HT-29 (cell line): ENCODE results near the gene ALKBH1. TPM values are rescaled to one million over a fixed set of nuclear protein-coding genes. Genes with fewer than 3 reads are reported as not detected.

ENCODE experiments used
- DNase-seq: peaks from one replicate; pipeline ENCODE4 v3.0.0-alpha.2; 2015; ENCODE audit warnings: low spot score
- small RNA-seq: library from RNA; depleted of rRNA; stranded (forward); fragments of <200 nt; gene quantifications from one replicate; pipeline ENCODE3, GENCODE V24; 2014
- total RNA-seq: library from RNA; depleted of rRNA; stranded (reverse); fragments of >200 nt; shearing (Covaris generic); gene quantifications from 2 replicates; pipeline ENCODE4 v1.2.3, GENCODE V29; 2014; rRNA removed

The ALKBH1 gene
- total RNA-seq, 1 experiment from 2014 or later = 4.6 TPM

DNA sequence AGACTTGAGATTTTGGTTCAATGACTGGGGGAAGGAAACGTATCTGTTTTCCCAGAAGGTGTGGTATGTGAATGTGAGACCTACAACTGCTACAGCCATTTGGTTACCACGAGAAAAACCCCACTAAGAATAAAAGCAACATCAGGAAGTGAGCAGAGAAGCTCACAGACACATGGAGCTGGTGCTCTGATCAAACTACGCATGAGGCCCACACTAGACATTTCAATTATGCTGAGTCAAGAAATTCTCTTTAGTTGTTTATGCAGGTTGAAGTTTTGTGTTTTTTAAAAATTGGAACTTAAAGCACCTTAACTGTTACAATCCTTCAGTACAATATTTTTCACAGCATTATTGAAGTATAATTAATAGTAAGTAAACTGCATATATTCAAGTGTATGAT, 82.5 kb downstream of the ALKBH1 start:
- no peak for DNase-seq

DNA sequence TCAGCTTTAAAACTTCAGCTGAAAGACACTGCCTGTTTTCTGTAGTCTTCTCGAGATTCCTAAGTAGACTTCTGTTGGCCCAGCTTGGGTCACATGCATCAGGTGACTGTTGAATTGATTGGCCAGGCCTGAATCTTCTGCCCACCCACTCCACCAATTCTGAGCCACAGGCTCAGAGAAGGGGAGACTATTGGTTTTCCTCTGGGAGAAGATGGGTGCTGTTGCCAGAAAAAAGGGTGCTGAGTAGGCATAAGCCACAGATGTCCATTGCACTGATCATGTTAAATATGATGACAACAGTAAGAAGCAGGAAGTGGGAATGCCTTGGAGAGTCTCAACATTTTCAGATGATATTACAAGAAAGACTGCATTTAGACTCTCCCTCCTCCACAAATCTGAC, 84.6 kb downstream of the ALKBH1 start:
- DNase-seq = peak; percentile 42

Small RNAs within 50 kb of the gene (small RNA-seq; reads per million reads assigned to genes)
- gene COX6CP11 = not detected

Other genes with a start within 250 kb of the ALKBH1 start
- gene AHSA1, start 249.9 kb downstream of the ALKBH1 start, total RNA-seq = 118 and 124 TPM in 2 replicates
- not detected in 2 replicates for gene ISM2, start 209.2 kb downstream of the ALKBH1 start, total RNA-seq
- gene SPTLC2, start 91.4 kb downstream of the ALKBH1 start, total RNA-seq = 22.9 and 28.0 TPM in 2 replicates
- gene SLIRP, start 80 bp upstream of the ALKBH1 start, total RNA-seq = 264 and 331 TPM in 2 replicates
- 22.5 and 24.7 TPM in 2 replicates for gene SNW1, start 53.1 kb upstream of the ALKBH1 start, total RNA-seq
- 3.7 and 4.3 TPM in 2 replicates for gene ADCK1, start 92.1 kb upstream of the ALKBH1 start, total RNA-seq